Neural cell (in vitro differentiated cells): ENCODE results near the gene GRAP2.

ENCODE experiments used
- CTCF ChIP-seq: fragments of 450-650 bp; IDR thresholded peaks from 2 replicates; pipeline ENCODE4 v1.5.1; 2014; ENCODE audit warnings: antibody characterized with exemption, mild to moderate bottlenecking, moderate library complexity; ENCODE audit not compliant: poor library complexity, severe bottlenecking
- EP300 ChIP-seq: fragments of 450-650 bp; conservative IDR thresholded peaks from 2 replicates; pipeline ENCODE4 v1.6.1; 2014; ENCODE audit warnings: antibody characterized with exemption, mild to moderate bottlenecking, moderate library complexity; ENCODE audit not compliant: poor library complexity, severe bottlenecking
- EZH2 ChIP-seq: fragments of 200-600, 300-800 bp; shearing (Covaris generic), sonication (generic); IDR thresholded peaks from 2 replicates; pipeline ENCODE4 v1.6.1; 2014; ENCODE audit warnings: antibody characterized with exemption, low read length, borderline replicate concordance, mild to moderate bottlenecking; ENCODE audit not compliant: insufficient read depth, poor library complexity, severe bottlenecking
- POLR2AphosphoS5 ChIP-seq: IDR thresholded peaks from 2 replicates; pipeline ENCODE4 v1.6.1; 2012
- TAF1 ChIP-seq: IDR thresholded peaks from 2 replicates; pipeline ENCODE4 v1.6.1; 2012; ENCODE audit warnings: low read depth
- TF ChIP-seq, protein P1 (sequence below): IDR thresholded peaks from 2 replicates; pipeline ENCODE4 v1.6.1; 2012; ENCODE audit warnings: borderline replicate concordance

GRCh38 chr22:40001106-40001505 lies 100.2 kb downstream of the GRAP2 start:
- TF ChIP-seq CTCF: no peak
- TF ChIP-seq, protein P1, sequence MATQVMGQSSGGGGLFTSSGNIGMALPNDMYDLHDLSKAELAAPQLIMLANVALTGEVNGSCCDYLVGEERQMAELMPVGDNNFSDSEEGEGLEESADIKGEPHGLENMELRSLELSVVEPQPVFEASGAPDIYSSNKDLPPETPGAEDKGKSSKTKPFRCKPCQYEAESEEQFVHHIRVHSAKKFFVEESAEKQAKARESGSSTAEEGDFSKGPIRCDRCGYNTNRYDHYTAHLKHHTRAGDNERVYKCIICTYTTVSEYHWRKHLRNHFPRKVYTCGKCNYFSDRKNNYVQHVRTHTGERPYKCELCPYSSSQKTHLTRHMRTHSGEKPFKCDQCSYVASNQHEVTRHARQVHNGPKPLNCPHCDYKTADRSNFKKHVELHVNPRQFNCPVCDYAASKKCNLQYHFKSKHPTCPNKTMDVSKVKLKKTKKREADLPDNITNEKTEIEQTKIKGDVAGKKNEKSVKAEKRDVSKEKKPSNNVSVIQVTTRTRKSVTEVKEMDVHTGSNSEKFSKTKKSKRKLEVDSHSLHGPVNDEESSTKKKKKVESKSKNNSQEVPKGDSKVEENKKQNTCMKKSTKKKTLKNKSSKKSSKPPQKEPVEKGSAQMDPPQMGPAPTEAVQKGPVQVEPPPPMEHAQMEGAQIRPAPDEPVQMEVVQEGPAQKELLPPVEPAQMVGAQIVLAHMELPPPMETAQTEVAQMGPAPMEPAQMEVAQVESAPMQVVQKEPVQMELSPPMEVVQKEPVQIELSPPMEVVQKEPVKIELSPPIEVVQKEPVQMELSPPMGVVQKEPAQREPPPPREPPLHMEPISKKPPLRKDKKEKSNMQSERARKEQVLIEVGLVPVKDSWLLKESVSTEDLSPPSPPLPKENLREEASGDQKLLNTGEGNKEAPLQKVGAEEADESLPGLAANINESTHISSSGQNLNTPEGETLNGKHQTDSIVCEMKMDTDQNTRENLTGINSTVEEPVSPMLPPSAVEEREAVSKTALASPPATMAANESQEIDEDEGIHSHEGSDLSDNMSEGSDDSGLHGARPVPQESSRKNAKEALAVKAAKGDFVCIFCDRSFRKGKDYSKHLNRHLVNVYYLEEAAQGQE: no peak
- TF ChIP-seq EZH2: no peak
- TF ChIP-seq POLR2AphosphoS5: no peak
- no peak for TF ChIP-seq EP300
- TF ChIP-seq TAF1: no peak
